Liver (tissue), 3 donors: ENCODE measurements around the gene RYR2.

Experiments used
- CTCF ChIP-seq: fragments of 150-350 bp; IDR thresholded peaks from 2 replicates; pipeline ENCODE4 v1.5.1; 2017; ENCODE audit warnings: improper control_type of control experiment, low read depth, low read length; ENCODE audit not compliant: missing input control
- FOXA1 ChIP-seq: IDR thresholded peaks from 2 replicates; pipeline ENCODE4 v1.6.1; 2016; ENCODE audit warnings: antibody characterized with exemption
- HNF4G ChIP-seq: IDR thresholded peaks from 2 replicates; pipeline ENCODE4 v1.6.1; 2016; ENCODE audit warnings: antibody characterized with exemption
- RAD21 ChIP-seq, 2 donors: IDR thresholded peaks; 2 replicates each; pipeline ENCODE4 v1.6.1; 2016; ENCODE audit warnings: antibody characterized with exemption in 2 of 2, mild to moderate bottlenecking in 2 of 2
- TAF1 ChIP-seq: conservative IDR thresholded peaks from 2 replicates; pipeline ENCODE4 v1.6.1; 2016; ENCODE audit warnings: antibody characterized with exemption, mild to moderate bottlenecking
- TF ChIP-seq, protein P1 (sequence below): IDR thresholded peaks from 2 replicates; pipeline ENCODE4 v1.6.1; 2016; ENCODE audit warnings: antibody characterized with exemption
- donor health status: healthy.
- donor health status: healthy.

GRCh38 chr1:237791592-237791991 lies 749.6 kb downstream of the RYR2 start:
- TF ChIP-seq, protein P1, sequence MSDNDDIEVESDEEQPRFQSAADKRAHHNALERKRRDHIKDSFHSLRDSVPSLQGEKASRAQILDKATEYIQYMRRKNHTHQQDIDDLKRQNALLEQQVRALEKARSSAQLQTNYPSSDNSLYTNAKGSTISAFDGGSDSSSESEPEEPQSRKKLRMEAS, result no peak
- TF ChIP-seq CTCF (no peak), RAD21 (IDR thresholded peaks at IDR 0.05) (no peak), FOXA1 (no peak), TAF1 (no peak), HNF4G (no peak)
